MV-4-11 (cell line): ENCODE measurements around the gene IRF6.
A peak's percentile ranks its signal among the peaks of the same experiment; 100 is the strongest.

Experiments
- DNase-seq: peaks from one replicate; lab custom pipeline; 2025; lab: John Stamatoyannopoulos, UW

IRF6 gene

DNA sequence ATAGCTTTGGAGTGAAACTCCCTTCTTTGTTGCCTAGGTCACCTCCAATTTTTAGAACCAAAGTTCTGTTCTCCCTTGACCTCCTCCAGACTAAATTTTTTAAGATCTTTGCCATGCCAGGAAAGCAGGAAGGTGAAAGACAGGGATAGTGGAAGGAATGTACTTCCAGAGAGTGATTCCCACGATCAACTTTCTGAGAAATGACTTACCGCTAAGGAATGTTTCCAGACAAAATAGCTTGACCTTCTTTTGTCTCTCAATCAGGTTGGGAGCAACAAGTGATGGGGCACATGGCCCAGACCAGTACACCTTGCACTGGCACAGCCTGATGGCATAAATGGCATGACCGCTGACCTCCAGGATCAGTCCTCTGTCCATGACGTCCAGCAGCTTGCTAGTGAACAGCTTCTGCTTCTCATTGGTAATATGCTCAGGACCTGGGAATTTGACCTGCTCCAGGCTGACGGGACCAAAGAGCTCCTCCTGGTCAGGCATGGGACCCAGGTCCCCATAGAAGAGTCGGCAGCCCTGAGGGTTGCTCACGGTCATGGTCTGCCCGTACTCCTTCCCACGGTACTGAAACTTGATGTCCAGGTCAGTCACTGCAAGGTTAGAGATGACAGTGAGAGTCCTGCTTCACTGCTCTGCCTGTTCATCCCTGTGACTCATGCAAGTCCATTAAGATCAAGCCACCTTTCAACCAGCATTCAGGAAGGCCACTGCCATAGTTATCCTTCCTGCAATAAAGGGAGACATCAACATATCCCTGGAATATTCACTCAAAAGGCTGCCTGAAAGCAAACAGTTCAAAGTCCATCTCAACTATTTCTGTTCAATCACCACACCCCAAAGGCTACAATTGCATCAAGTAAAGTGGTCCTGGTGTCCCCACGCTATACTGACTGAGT lies 15.4 kb downstream of the IRF6 start:
- no peak for DNase-seq

GRCh38 chr1:209789245-209789644 lies 16.7 kb downstream of the IRF6 start:
- no peak for DNase-seq

- DNase-seq, result peak; percentile 44
Observed at GRCh38 chr1:209787551-209787950, 18.4 kb downstream of the IRF6 start.

DNA sequence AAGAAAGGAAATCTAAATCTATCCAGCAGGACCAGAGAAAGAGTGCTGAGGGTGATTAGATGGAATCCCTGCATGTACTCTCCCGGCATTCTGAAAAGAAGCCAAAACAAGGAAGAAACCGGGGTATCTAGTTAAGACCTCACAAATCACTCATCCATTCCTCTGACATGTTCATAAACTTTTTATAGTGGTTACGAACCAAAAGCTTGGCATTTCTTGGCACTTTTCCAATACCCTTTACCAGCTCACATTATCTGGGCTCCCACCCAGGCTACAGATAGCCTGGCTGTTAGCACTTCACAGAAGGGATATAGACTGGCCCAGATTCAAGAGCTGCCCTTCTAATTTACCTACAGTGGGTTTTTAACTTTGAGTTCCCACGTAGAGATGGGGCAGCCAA lies 19.8 kb downstream of the IRF6 start:
- DNase-seq, result no peak

DNA sequence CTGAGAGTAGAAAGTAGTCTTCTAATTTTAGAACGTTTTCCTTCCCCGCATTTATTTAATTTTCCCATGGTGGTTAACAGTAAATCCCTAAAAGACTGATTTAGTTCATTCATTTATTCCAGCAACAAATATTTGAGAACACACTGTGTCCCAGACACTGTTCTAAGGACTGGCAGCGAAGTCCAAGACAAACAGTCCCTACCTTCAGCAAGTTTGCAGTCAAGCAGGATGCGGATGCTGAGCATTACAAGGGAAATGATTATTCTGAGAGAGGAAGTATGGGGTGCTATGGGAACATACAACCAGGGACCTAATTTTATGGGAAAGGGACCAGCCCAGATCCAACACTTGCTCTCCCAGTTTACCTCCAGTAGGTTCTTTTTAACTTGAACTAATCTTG lies 20.4 kb downstream of the IRF6 start:
- DNase-seq, result no peak

GRCh38 chr1:209784265-209785169 lies 21.4 kb downstream of the IRF6 start, which contains the start of gene C1orf74:
C1orf74 (minus strand) TSS chr1:209784559; CDS start chr1:209783634, 925 bp downstream.
- peak; percentile 98 for DNase-seq

DNA sequence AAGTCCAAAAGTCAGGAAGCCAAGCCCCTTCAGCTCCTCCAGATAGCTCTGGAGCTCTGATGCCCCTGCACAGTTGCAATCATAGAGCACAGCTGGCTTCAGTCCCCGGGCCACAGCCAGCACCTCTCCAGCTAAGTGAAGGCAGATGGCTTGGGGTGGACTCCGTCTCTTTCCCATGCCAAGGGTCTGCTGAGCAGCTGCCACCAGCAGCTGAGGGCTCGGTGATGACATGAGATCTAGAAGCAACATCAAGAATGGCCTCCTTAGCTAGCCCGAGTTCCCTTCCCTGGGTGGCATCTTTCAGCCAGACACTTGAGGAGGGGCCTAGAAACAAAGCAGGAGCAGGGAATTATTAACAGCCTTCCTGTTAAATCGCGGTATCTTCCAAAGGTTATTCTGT lies 22.6 kb downstream of the IRF6 start:
- no peak for DNase-seq

DNA sequence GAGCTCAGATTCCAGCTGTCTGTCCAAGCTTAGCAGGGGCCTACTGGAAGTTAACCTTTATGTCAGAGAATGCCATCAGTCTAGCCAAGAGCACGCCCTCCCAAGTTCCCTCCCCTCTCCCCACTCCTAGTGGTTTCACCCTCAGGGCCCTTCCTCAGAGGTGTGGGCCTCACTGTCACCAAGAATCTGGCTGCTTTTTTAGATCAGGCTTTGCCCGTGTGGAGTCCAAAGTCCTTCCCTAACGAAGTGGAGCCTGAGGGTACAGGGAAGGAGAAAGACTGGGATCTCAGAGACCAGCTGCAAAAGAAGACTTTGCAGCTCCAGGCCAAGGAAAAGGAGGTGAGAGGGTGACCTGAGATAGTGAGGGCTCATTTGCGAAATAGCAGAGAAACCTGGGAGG lies 25.7 kb downstream of the IRF6 start:
- DNase-seq, result no peak

DNA sequence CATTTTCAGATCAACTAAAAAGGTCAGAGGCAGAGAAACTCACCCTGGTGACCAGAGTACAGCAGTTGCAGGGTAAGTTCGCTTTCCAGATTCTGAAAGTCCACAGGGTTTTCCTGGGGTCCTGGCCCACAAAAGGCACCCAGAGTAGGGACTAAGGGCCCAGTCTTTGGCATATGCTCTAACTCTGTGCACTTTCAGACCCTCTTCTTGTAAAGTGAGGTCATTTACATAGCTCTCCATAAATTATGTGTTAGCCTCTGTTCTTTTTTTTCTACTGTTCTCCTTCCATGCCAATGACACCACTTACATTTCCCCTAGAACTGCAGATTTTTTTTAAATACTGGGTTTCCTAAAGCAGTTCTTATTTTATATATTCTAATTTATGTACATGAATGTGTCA lies 27.8 kb downstream of the IRF6 start:
- DNase-seq, result no peak

DNA sequence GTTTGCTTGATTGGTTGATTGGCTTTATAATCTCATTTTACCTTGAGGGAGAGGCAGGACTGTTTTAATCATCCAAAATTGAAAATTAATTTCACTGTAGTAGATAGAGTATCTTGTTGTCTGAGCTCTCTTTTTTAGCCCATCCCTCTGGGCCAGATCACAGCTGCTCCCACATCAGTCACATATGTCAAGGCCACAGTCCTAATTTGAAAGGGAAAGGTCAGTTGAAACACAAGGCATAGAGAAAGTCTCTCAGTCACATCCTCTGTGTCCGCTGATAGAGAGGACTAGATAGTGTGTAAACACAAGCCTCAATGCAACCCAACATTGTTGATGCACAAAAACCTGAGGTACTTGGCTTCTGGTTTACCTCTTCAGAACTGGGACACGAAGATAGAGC lies 28.4 kb downstream of the IRF6 start:
- DNase-seq, result no peak

DNA sequence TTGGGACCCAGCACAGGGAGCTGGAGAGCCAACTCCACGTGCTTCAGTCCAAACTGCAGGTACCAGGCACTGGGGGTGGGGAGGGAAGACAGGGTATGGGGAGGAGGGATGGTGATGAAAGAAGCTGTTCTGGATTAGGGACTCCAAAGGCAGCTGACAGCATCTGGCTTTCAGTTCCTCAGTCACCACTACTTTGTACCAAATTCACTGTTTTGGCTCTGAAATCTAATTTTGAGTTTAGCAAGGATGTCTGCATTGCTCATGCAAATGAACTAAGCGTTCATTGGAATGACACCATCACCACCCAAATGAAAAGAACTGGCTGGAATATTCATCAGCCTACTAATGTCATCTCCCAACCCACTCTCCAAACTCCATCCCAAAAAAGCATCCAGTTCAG lies 30.3 kb downstream of the IRF6 start:
- DNase-seq, result peak; percentile 73

GRCh38 chr1:209774592-209774991 lies 31.4 kb downstream of the IRF6 start:
- peak; percentile 63 for DNase-seq

GRCh38 chr1:209772126-209772525 lies 33.8 kb downstream of the IRF6 start:
- DNase-seq, result no peak

GRCh38 chr1:209770636-209771415 lies 35.1 kb downstream of the IRF6 start:
- DNase-seq, result no peak

GRCh38 chr1:209769971-209770370 lies 36.0 kb downstream of the IRF6 start:
- DNase-seq, result peak; percentile 60

- DNase-seq, result peak; percentile 91
Observed at GRCh38 chr1:209769171-209769904, 36.6 kb downstream of the IRF6 start.

DNA sequence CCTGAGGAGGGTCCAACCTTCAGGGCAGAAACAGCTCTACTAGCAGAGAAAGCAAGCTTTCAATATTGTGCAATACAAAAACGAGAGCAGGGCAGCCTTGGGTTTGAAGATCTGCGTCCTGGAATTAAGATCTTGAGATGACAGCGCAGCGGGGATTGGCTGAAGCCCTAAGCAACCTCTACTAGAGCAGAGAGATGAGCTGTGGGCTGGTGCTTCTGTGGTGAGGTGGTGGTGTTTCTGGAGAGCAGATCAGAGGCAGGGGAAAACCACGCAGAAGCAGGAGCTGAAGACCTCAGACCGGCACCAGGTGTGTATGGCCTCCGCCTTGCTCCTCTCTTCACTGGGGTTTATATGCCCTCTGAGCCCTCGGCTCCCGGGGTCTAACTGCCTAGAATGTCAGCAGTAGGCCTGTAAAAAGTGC lies 37.6 kb downstream of the IRF6 start:
- peak; percentile 96 for DNase-seq

GRCh38 chr1:209767706-209768105 lies 38.2 kb downstream of the IRF6 start:
- DNase-seq, result peak; percentile 77

DNA sequence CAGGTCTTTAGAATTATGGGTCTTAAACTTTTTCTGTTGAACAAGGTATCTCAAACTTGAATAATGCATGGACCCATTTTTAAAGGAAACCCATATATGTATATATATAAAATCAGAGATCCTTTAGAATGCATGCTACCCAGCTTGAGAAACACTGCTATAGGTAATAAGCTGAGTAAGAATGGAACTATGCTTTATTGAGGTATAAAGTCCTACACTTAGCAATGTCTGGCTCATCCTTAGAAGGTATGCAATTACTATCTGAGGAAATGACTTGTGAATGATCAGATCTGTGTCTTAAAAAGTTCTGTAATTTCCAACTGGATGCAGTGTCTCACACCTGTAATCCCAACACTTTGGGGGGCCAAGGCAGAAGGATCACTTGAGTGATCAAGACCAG lies 38.8 kb downstream of the IRF6 start:
- no peak for DNase-seq

- DNase-seq, result no peak
Observed at GRCh38 chr1:209766051-209766450, 39.9 kb downstream of the IRF6 start.

- peak; percentile 66 for DNase-seq
Observed at GRCh38 chr1:209761011-209761635, 44.8 kb downstream of the IRF6 start.
